HPDE6-E6E7 (cell line): ENCODE results near the gene OR1C1.
"Not testable (repeated sequence)": the region's sequence is repeated elsewhere in the genome, so short reads cannot be mapped to it uniquely, and the experiment has no call there.

Source experiments
- DNase-seq: peaks from one replicate; pipeline ENCODE4 v3.0.0; 2011; ENCODE audit warnings: missing footprints; ENCODE audit errors: extremely low spot score

OR1C1 gene

DNA sequence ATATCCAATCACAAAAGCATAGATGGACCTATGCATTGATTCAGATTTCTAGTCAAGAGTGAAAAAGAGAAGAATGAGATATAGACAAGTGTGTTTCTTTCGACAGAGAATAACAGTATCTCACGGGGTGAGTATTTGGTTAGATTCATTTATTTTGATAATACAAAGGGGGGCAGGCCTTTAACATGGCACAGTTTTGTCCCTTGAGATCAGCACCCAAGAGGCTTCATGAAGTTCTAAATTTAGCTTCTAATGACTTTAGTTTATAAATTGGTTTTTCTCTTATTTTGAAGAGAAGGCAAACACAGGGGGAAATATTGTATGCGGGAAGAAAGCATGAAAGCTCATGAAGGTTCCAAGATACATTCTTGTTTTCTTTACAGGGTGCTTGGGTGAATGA, at the start of gene OR1C1:
OR1C1 (minus strand) TSS at position 101 of the 400 bp plus-strand sequence. CDS start 2,150 bp downstream, outside the sequence.
- no peak for DNase-seq

DNA sequence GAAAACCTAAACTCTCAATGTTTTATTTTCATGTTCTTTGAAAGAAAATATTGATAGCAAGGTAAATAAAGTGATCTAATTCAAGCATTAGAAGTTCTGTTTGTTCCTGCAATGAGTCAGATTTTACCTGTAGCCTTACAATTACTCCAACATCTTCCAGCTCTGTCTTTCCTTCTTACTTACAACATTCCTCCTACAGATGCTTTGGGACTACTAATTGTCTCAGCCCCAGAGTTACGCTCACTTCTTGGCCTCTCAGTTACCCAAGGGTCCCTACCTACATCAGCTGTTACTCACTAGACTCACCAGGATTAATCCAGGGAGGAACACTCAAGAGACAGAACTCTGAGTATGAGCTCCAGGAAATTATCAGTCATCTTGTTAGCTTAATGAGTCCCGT, 37.2 kb upstream of the OR1C1 start:
- no peak for DNase-seq

- no peak for DNase-seq
Measured at GRCh38 chr1:247769603-247770002, 9.2 kb upstream of the OR1C1 start.

DNA sequence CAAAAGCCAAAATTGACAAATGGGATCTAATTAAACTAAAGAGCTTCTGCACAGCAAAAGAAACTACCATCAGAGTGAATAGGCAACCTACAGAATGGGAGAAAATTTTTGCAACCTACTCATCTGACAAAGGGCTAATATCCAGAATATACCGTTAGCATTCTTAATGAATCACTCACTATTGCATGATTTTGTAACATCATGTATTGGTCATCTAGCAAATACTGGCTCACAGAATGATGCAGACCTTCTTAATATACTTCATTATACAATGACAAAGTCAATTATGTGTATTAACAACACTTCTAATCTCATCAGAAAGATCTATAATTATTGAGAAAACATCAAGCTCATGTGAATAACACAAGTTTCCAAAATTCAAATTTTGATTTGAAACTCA, 6.0 kb downstream of the OR1C1 start:
- not testable (repeated sequence) for DNase-seq

DNA sequence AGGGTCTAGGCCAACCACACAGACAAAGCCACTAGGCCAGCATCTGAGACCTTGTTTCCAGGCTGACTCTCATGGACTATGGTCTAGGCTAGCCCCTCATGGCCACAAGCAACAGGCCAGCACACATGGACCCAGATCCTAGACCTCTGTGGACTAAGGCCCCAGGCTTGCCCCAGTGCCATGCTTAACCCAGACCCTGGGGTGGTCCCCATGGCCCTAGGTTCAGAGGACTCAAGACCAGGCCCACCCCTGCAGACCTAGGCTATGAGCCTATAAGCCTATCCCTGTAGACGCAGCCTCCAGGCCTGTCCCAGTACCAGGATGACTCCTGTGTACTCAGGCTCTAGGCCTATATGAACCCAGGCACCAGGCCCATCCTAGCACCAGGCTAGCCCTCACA, 10.5 kb downstream of the OR1C1 start:
- no peak for DNase-seq

- DNase-seq, result no peak
Measured at GRCh38 chr1:247748041-247748440, 12.3 kb downstream of the OR1C1 start, which contains the start of gene OR14A2. Gene OR14A2 (minus strand): TSS chr1:247748141.

DNA sequence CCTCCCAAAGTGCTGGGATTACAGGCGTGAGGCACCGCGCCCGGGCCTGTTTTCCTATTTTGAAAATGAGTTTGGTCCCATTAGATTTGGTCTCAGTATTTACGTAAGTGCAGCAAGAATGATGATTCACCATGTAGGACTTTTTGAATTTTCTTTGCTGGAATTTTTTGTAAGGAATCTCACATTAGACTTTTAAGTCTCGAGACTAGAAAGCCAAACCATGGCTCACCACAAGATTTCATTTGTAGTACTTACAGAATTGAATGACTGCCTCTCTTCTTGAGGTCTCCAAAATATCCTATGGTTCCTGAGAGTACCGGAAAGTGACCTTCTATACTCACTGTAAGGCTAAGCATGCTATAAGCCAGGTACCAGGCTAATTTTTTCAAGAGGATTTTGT, 12.7 kb downstream of the OR1C1 start:
- DNase-seq, result no peak

DNA sequence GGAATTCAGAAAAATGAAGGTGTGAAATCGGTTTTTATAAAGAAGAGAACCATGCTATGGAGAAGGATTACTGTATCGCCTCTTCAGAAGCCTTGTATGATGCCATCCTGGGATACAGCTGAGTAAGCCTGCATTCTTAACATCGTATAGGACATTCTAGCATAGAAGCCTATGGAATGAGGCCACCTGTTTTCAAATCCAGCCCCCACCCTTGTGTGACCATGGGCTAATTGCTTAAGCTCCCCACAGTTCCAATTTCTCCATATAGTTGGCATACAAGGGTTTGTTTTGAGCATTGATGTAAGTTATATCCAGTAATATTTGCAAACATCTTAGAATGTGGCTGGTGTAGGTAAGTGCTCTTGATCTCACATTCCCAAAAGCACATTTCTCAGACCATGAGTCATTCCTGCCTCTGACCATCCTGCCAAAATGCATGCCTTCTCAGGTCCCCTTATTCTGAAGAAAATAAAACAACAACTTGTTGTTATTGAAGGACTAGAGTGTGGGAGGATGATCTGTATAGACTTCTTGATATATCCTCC, 13.9 kb downstream of the OR1C1 start:
- no peak for DNase-seq

- not testable (repeated sequence) for DNase-seq
Measured at GRCh38 chr1:247742215-247742760, 18.1 kb downstream of the OR1C1 start.

GRCh38 chr1:247741756-247742155, 18.6 kb downstream of the OR1C1 start:
- DNase-seq, result no peak

GRCh38 chr1:247740721-247741120, 19.6 kb downstream of the OR1C1 start:
- no peak for DNase-seq

- DNase-seq, result no peak
Measured at GRCh38 chr1:247738315-247738714, 22.0 kb downstream of the OR1C1 start, which contains the start of gene OR14K1. Gene OR14K1 (plus strand): TSS chr1:247738615. CDS start chr1:247738615, 0 bp downstream.

- DNase-seq, result no peak
Measured at GRCh38 chr1:247721222-247721621, 39.1 kb downstream of the OR1C1 start.

- no peak for DNase-seq
Measured at GRCh38 chr1:247716546-247716945, 43.8 kb downstream of the OR1C1 start, which contains the start of gene OR6F1. Gene OR6F1 (minus strand): TSS chr1:247716646. CDS start chr1:247712755, 3,891 bp downstream.

DNA sequence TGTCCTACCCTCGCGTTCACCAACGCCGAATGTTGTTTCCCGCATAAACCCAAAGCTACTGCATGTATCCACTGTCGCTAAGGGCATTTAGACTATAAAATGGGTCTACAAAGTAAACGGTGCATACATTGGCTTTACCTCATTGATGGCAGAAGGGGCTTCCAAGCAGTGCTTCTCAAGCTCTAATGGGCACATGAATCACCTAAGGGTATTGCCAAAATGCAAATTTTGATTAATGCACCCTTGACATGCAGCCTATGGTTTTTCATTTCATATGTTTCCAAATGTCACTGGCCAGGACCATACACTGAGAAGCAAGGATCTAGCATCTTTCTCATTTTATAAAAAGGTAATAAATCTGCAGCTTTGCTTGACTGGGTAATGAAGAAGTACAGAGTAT, 46.6 kb downstream of the OR1C1 start:
- no peak for DNase-seq

- DNase-seq, result not testable (repeated sequence)
Measured at GRCh38 chr1:247710681-247711080, 49.7 kb downstream of the OR1C1 start.
